Activated CD8-positive, alpha-beta memory T cell treated with anti-CD3 and anti-CD28 coated beads, Interleukin-2, amount 50 U/mL, for 48 hours (primary cell): ENCODE measurements around the gene A2ML1.
"Not testable (repeated sequence)": the region's sequence is repeated elsewhere in the genome, so short reads cannot be mapped to it uniquely, and the experiment has no call there.

Source experiments
- DNase-seq: peaks from one replicate; pipeline ENCODE4 v3.0.0-alpha.2; 2020

A2ML1 gene

GRCh38 chr12:8822298-8822697 lies at the start of gene A2ML1:
A2ML1 (plus strand) TSS chr12:8822621; CDS start chr12:8822652, 31 bp downstream.
- no peak for DNase-seq

- DNase-seq: no peak
Measured at GRCh38 chr12:8773461-8773860, 49.0 kb upstream of the A2ML1 start.

- DNase-seq: no peak
Measured at GRCh38 chr12:8779281-8779680, 43.1 kb upstream of the A2ML1 start.

- DNase-seq: no peak
Measured at GRCh38 chr12:8779862-8780261, 42.6 kb upstream of the A2ML1 start.

GRCh38 chr12:8780389-8780788 lies 42.0 kb upstream of the A2ML1 start:
- DNase-seq: no peak

- no peak for DNase-seq
Measured at GRCh38 chr12:8781381-8782127, 40.9 kb upstream of the A2ML1 start.

GRCh38 chr12:8784290-8784888 lies 38.0 kb upstream of the A2ML1 start:
- DNase-seq: no peak

- DNase-seq: no peak
Measured at GRCh38 chr12:8785499-8785898, 36.9 kb upstream of the A2ML1 start.

GRCh38 chr12:8787206-8787605 lies 35.2 kb upstream of the A2ML1 start:
- not testable (repeated sequence) for DNase-seq

GRCh38 chr12:8788706-8789105 lies 33.7 kb upstream of the A2ML1 start:
- DNase-seq: not testable (repeated sequence)

GRCh38 chr12:8789341-8790013 lies 32.9 kb upstream of the A2ML1 start:
- not testable (repeated sequence) for DNase-seq

- DNase-seq: not testable (repeated sequence)
Measured at GRCh38 chr12:8793226-8793625, 29.2 kb upstream of the A2ML1 start.

- not testable (repeated sequence) for DNase-seq
Measured at GRCh38 chr12:8794611-8795010, 27.8 kb upstream of the A2ML1 start.

- DNase-seq: no peak
Measured at GRCh38 chr12:8796831-8797626, 25.4 kb upstream of the A2ML1 start.

- DNase-seq: not testable (repeated sequence)
Measured at GRCh38 chr12:8801213-8801612, 21.2 kb upstream of the A2ML1 start.

GRCh38 chr12:8804833-8805232 lies 17.6 kb upstream of the A2ML1 start:
- not testable (repeated sequence) for DNase-seq

- not testable (repeated sequence) for DNase-seq
Measured at GRCh38 chr12:8805487-8805886, 16.9 kb upstream of the A2ML1 start.

GRCh38 chr12:8807084-8807483 lies 15.3 kb upstream of the A2ML1 start:
- DNase-seq: not testable (repeated sequence)

- not testable (repeated sequence) for DNase-seq
Measured at GRCh38 chr12:8810112-8810511, 12.3 kb upstream of the A2ML1 start.

GRCh38 chr12:8813572-8814357 lies 8.7 kb upstream of the A2ML1 start:
- DNase-seq: no peak

- DNase-seq: no peak
Measured at GRCh38 chr12:8816448-8817050, 5.9 kb upstream of the A2ML1 start.

- DNase-seq: no peak
Measured at GRCh38 chr12:8817856-8818255, 4.6 kb upstream of the A2ML1 start.
